ENCODE data around the gene ST3GAL3.

DNA sequence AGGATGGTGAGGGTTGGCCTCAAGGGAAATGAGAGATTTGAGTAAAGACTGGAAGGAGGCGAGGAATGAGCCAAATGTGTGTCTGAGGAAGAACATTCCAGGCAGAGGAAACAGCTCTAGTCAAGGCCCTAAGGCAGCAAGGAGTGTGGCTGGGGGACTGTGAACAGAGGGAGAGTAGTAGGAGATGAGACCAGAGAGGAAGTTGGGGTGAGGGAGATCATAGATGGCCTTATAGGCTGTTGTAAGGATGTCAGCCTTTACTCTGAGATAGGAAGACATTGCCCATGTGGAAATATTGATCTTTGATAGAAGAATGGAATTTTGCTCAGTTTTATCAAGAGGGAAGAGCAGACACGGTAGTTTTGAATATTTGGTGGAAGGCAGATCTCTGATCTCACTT lies 171.1 kb downstream of the ST3GAL3 start:
- TF ChIP-seq, protein P1, sequence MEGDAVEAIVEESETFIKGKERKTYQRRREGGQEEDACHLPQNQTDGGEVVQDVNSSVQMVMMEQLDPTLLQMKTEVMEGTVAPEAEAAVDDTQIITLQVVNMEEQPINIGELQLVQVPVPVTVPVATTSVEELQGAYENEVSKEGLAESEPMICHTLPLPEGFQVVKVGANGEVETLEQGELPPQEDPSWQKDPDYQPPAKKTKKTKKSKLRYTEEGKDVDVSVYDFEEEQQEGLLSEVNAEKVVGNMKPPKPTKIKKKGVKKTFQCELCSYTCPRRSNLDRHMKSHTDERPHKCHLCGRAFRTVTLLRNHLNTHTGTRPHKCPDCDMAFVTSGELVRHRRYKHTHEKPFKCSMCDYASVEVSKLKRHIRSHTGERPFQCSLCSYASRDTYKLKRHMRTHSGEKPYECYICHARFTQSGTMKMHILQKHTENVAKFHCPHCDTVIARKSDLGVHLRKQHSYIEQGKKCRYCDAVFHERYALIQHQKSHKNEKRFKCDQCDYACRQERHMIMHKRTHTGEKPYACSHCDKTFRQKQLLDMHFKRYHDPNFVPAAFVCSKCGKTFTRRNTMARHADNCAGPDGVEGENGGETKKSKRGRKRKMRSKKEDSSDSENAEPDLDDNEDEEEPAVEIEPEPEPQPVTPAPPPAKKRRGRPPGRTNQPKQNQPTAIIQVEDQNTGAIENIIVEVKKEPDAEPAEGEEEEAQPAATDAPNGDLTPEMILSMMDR (IDR thresholded peaks at IDR 0.05; ENCODE audit: poor library complexity): no peak
- TF ChIP-seq EZH2 (IDR thresholded peaks at IDR 0.05; ENCODE audit: borderline replicate concordance): no peak
- TF ChIP-seq EZH2phosphoT487 (IDR thresholded peaks at IDR 0.05; ENCODE audit: low read depth, severe bottlenecking, unreplicated experiment): no peak

All from hepatocyte (in vitro differentiated cells).